Stimulated activated naive B cell treated with anti-CD40 and anti-IgM and Interleukin-4, amounts not matched to agents 10 μg/mL and 1 μg/mL and 100 μg/mL, for 72 hours (primary cell): Measurements from ENCODE around the gene UPK3BL2.
"Not testable (repeated sequence)": the region's sequence is repeated elsewhere in the genome, so short reads cannot be mapped to it uniquely, and the experiment has no call there.

Source experiments
- ATAC-seq, 2 donors: fragments of 150-1000 bp; cut with Tn5 transposase; replicated peaks; 2 replicates each; pipeline ENCODE4 v1.10.0; 2021; ENCODE audit warnings: moderate library complexity in 1 of 2
- DNase-seq: peaks from one replicate; pipeline ENCODE4 v3.0.0; 2021
- H3K27ac Mint-ChIP-seq: one replicate; pipeline ENCODE4 v1.8.0; 2022; ENCODE audit warnings: mild to moderate bottlenecking, mixed read lengths
- H3K27me3 Mint-ChIP-seq, 2 donors: one replicate each; pipeline ENCODE4 v1.8.0; 2022; ENCODE audit warnings: mixed read lengths in 2 of 2
- H3K36me3 Mint-ChIP-seq, 2 donors: one replicate each; pipeline ENCODE4 v1.8.0; 2022; ENCODE audit warnings: mixed read lengths in 2 of 2, mild to moderate bottlenecking in 1 of 2
- H3K4me1 Mint-ChIP-seq, 2 donors: one replicate each; pipeline ENCODE4 v1.8.0; 2022; ENCODE audit warnings: mixed read lengths in 2 of 2, mild to moderate bottlenecking in 1 of 2
- H3K4me3 Mint-ChIP-seq, 2 donors: one replicate each; pipeline ENCODE4 v1.8.0; 2022; ENCODE audit warnings: mild to moderate bottlenecking in 2 of 2, mixed read lengths in 2 of 2, moderate library complexity in 1 of 2
- H3K9me3 Mint-ChIP-seq, 2 donors: one replicate each; pipeline ENCODE4 v1.8.0; 2022; ENCODE audit warnings: mixed read lengths in 2 of 2, mild to moderate bottlenecking in 1 of 2

Gene UPK3BL2

GRCh38 chr7:102514881-102515721, 28.4 kb downstream of the UPK3BL2 start:
- ATAC-seq: peak; percentile 19
- DNase-seq, H3K27me3 Mint-ChIP-seq, H3K27ac Mint-ChIP-seq, H3K9me3 Mint-ChIP-seq, H3K36me3 Mint-ChIP-seq, H3K4me3 Mint-ChIP-seq, H3K4me1 Mint-ChIP-seq: not testable (repeated sequence)

- peak overlapping the region; percentile 89 for H3K27ac Mint-ChIP-seq
- peak overlapping the region; percentile 64 to 75 for H3K4me3 Mint-ChIP-seq
- not testable (repeated sequence) for H3K4me1 Mint-ChIP-seq, H3K9me3 Mint-ChIP-seq, H3K27me3 Mint-ChIP-seq, H3K36me3 Mint-ChIP-seq, DNase-seq, ATAC-seq
These were observed 30.8 kb downstream of the UPK3BL2 start for GRCh38 chr7:102512642-102513221.

DNA sequence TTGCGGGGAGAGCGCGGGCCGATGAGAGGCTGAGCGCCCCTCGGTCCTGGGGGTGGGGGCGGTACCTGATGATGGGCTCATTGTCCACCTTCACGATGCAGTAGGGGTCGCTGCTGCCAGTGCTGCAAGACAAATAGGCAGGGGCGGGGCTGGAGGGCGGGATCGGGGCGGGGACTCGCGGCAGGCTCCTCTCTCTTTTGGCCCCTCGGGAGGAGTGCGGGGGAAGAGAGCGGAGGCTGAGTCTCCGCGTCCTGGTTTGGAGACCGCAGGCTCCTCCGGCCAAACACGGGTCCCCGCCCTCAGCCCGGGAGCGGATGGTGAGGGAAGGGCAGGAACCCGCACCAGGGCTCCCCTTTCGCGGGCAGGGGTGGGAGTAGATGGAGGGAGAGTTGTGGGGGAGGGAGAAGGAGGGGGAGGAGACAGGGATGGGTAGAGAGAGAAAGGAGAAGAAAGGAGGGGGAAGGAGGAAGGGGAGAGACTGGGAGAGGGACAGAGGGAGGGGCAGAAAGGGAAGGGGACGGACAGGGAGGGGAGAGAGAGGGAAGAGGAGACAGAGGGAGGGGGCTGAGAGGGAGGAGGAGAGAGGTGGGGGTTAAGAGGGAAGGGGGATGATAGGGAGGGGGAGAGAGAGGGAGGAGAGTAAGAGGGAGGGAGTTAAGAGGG, 31.5 kb downstream of the UPK3BL2 start:
- peak; percentile 45 to 61 for ATAC-seq
- DNase-seq, H3K9me3 Mint-ChIP-seq, H3K27ac Mint-ChIP-seq, H3K27me3 Mint-ChIP-seq, H3K36me3 Mint-ChIP-seq, H3K4me1 Mint-ChIP-seq: not testable (repeated sequence)
- H3K4me3 Mint-ChIP-seq: peak overlapping the region in 1 of 2 donors; percentile 75

DNA sequence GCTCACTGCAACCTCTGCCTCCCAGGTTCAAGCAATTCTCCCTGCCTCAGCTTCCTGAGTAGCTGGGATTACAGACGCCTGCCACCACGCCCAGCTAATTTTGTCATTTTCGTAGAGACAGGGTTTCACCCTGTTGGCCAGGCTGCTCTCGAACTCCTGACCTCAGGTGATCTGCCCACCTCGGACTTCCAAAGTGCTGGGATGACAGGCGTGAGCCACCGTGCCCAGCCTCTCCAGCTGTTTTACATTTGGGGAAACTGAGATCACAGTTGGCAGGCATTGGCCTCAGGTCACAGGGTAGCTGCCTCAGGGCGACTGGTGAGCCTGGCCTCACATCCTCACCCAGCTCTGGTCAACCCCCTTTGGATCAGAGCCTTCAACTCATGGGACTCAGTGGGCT, 32.9 kb downstream of the UPK3BL2 start:
- H3K27ac Mint-ChIP-seq, H3K27me3 Mint-ChIP-seq, H3K4me3 Mint-ChIP-seq, ATAC-seq, H3K36me3 Mint-ChIP-seq, DNase-seq, H3K9me3 Mint-ChIP-seq, H3K4me1 Mint-ChIP-seq: not testable (repeated sequence)

GRCh38 chr7:102507410-102508088, 35.9 kb downstream of the UPK3BL2 start:
- H3K27me3 Mint-ChIP-seq, H3K4me1 Mint-ChIP-seq, H3K27ac Mint-ChIP-seq, H3K4me3 Mint-ChIP-seq, ATAC-seq, H3K36me3 Mint-ChIP-seq, DNase-seq, H3K9me3 Mint-ChIP-seq: not testable (repeated sequence)

- not testable (repeated sequence) for H3K36me3 Mint-ChIP-seq, DNase-seq, H3K27me3 Mint-ChIP-seq, H3K4me3 Mint-ChIP-seq, H3K9me3 Mint-ChIP-seq, H3K4me1 Mint-ChIP-seq, H3K27ac Mint-ChIP-seq
- ATAC-seq: peak in 1 of 2 donors; percentile 18
These were observed 38.0 kb downstream of the UPK3BL2 start for GRCh38 chr7:102505298-102506185.

DNA sequence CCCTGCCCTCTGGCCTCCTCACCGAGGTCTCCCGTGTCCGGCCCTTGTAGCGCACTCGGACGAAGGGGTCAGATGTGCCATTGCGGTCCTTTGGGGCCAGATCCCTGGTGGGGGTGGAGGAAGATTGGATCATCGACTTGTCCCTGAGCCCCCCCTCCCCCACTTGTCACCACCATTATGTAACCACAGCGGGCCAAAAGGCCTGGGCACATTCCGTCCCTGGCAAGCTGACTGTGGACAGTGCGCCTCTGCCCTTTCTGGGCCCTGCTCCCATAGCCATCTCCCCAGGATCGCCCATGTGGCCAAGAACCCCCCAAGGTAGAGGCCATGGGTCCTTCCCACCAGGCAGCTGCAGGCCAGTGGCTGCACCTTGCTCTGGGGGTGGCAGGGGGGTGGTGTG, 40.4 kb downstream of the UPK3BL2 start:
- not testable (repeated sequence) for H3K27ac Mint-ChIP-seq, H3K9me3 Mint-ChIP-seq, H3K36me3 Mint-ChIP-seq, H3K27me3 Mint-ChIP-seq, DNase-seq, ATAC-seq, H3K4me3 Mint-ChIP-seq, H3K4me1 Mint-ChIP-seq

DNA sequence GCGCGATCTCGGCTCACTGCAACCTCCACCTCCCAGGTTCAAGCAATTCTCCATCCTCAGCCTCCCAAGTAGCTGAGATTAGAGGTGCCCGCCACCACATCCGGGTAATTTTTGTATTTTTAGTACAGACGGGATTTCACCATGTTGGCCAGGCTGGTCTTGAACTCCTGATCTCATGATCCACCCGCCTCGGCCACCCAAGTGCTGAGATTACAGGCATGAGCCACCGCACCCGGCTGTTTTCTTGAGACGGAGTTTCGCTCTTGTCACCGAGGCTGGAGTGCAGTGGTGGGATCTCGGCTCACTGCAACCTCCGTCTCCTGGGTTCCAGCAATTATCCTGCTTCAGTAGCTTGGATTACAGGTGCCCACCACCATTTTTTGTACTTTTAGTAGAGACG, 45.2 kb downstream of the UPK3BL2 start:
- H3K27ac Mint-ChIP-seq, H3K4me1 Mint-ChIP-seq, H3K4me3 Mint-ChIP-seq, H3K9me3 Mint-ChIP-seq, H3K27me3 Mint-ChIP-seq, ATAC-seq, DNase-seq, H3K36me3 Mint-ChIP-seq: not testable (repeated sequence)

DNA sequence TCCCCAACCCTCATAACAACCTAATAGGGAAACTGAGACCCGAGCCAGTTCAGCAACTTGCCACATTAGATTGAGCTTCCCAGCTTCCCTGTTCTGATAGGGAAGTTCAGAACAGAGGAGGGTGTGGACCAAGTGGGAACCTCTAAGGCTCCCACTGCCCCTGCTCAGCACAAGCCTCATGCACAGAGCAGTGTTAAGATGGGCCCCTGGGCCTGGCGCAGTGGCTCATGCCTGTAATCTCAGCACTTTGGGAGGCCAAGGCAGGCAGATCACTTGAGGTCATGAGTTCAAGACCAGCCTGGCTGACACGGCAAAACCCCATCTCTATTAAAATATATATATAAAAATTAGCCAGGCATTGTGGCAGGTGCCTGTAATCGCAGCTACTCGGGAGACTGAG, 46.2 kb downstream of the UPK3BL2 start:
- not testable (repeated sequence) for H3K9me3 Mint-ChIP-seq, H3K4me3 Mint-ChIP-seq, H3K36me3 Mint-ChIP-seq, DNase-seq, H3K27ac Mint-ChIP-seq, ATAC-seq, H3K27me3 Mint-ChIP-seq, H3K4me1 Mint-ChIP-seq

- H3K4me3 Mint-ChIP-seq, ATAC-seq, H3K4me1 Mint-ChIP-seq, H3K27me3 Mint-ChIP-seq, DNase-seq, H3K9me3 Mint-ChIP-seq, H3K27ac Mint-ChIP-seq, H3K36me3 Mint-ChIP-seq: not testable (repeated sequence)
These were observed 46.6 kb downstream of the UPK3BL2 start for GRCh38 chr7:102496861-102497260.

DNA sequence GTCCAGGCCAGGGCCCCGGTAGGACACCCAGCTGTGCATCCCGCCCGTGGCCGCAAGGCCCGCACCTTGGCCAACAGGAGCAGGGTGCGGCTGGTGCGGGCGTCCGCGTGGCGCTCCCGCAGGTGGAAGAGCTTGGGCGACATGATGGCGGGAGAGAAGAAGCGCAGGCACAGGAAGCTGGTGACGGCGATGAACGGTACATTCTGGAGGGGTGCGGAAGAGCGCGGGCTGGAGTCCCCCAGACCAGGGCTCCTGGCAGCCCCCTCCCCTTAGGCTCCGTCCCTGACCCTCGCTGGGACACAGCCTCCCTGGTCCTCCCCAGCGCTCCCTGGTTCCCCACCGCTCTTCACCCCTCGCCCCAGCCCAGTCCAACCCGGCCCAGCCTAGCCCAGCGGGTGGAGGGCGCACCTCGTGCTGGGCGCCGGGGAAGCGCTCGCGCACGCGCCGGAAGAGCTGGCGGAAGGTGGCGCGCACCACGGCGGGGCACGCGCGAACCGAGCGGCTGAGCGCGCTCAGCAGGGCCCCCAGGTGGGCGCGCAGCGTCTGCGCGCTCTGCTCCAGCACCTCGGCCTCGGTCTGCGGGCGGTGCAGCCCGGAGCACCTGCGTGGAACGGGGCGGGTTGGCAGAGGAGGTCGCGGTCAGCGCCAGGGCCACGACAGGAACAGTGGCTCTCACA, 48.9 kb downstream of the UPK3BL2 start:
- not testable (repeated sequence) for H3K4me1 Mint-ChIP-seq, H3K9me3 Mint-ChIP-seq

DNA sequence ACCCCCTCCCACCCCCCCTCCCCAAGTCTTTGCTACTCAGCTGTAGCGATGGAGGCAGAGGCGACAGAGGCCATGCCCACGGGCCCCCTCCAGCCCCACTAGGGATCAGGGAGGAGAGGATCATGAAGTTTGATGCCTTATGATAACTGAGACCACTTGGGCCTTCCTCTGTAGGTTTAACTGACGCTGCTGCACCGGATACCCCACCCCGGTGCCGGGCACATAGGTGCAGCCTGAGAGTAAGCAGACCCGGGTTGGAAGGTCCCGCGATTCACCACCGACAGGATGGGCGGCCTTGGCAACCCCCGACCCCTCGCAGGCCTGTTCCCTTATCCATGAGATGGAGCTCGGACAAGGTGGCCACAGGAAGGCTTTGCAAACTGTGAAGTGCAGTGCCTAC, 49.5 kb downstream of the UPK3BL2 start:
- H3K4me1 Mint-ChIP-seq: not testable (repeated sequence)

More for the DNA sequence above, 48.9 kb downstream of the UPK3BL2 start:
- peak; percentile 75 to 80 for ATAC-seq
- H3K4me3 Mint-ChIP-seq, H3K27ac Mint-ChIP-seq, H3K36me3 Mint-ChIP-seq, H3K27me3 Mint-ChIP-seq, DNase-seq: not testable (repeated sequence)

DNA sequence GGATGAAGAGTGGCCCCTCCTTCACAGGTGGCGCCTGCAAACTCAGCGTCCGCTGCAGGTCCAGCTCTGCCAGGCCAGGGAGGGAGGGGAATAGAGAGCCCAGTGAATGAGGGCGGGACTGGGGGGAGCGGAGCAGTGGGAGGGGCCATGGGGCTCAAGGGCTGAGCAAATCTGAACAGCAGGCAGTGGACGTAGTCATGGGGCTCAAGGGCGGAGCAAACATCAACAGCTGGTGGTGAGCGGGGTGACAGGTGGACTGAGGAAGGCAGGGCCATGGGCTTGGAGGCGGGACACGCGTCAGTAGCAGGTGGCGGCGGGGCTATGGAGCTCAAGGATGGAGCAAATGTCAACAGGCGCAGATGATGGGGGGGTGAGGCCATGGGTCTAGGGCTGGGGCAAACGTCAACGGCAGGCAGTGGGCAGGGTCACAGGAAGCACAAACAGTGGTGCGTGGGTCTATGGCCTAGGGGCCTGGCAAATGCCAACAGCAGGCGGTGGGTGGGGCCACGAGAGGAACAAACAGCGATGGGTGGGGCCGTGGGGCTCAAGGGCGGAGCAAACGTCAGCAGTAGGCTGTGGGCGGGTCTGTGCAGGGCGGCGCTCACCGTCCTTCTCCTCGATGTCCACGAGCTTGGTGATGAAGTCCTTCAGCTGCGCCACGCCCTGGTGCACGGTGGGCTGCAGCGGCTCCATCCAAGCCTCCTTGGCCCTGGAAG, 50.1 kb downstream of the UPK3BL2 start:
- not testable (repeated sequence) for H3K4me3 Mint-ChIP-seq, H3K27ac Mint-ChIP-seq

More for the DNA sequence above, 49.5 kb downstream of the UPK3BL2 start:
- not testable (repeated sequence) for H3K27ac Mint-ChIP-seq, DNase-seq, H3K36me3 Mint-ChIP-seq, H3K27me3 Mint-ChIP-seq, H3K4me3 Mint-ChIP-seq, H3K9me3 Mint-ChIP-seq
- ATAC-seq: peak in 1 of 2 donors; percentile 7

More for the DNA sequence above, 50.1 kb downstream of the UPK3BL2 start:
- H3K27me3 Mint-ChIP-seq, H3K36me3 Mint-ChIP-seq, H3K9me3 Mint-ChIP-seq, DNase-seq, H3K4me1 Mint-ChIP-seq: not testable (repeated sequence)
- ATAC-seq: peak; percentile 50 to 58
